GM10248 (cell line): Measurements from ENCODE around the gene TMEM198.

ENCODE experiments used
- CTCF ChIA-PET: fragments of 300-600 bp; sonication (Branson Sonifier 250); formaldehyde crosslinking; extraction: SDS; loops from one replicate; lab custom pipeline; 2021; ENCODE audit warnings: antibody characterized with exemption; lab: Yijun Ruan, JAX
- POLR2A ChIA-PET: fragments of 350-650 bp; sonication (Branson Sonifier 250); formaldehyde crosslinking; extraction: SDS; loops from one replicate; lab custom pipeline; 2020; ENCODE audit warnings: antibody characterized with exemption; lab: Yijun Ruan, JAX
- DNase-seq: peaks from one replicate; pipeline ENCODE4 v3.0.0; 2012; ENCODE audit errors: extremely low spot score
- TF ChIP-seq, protein P1 (sequence below): IDR thresholded peaks from 2 replicates; pipeline ENCODE4 v1.5.1; 2012; ENCODE audit warnings: mild to moderate bottlenecking, low read depth; ENCODE audit errors: extremely low read depth, missing control alignments, control extremely low read depth

The TMEM198 gene

GRCh38 chr2:219556413-219556812, 12.6 kb downstream of the TMEM198 start:
- ChIA-PET CTCF (interaction anchor here (2.1 to 7.9 kb wide), 2 partner anchors 14 to 28 kb away, joined by 4 to 63 read pairs; partner anchors contain the start of genes CHPF and TMEM198), POLR2A (no interaction called here)
- DNase-seq = no peak
- TF ChIP-seq, protein P1, sequence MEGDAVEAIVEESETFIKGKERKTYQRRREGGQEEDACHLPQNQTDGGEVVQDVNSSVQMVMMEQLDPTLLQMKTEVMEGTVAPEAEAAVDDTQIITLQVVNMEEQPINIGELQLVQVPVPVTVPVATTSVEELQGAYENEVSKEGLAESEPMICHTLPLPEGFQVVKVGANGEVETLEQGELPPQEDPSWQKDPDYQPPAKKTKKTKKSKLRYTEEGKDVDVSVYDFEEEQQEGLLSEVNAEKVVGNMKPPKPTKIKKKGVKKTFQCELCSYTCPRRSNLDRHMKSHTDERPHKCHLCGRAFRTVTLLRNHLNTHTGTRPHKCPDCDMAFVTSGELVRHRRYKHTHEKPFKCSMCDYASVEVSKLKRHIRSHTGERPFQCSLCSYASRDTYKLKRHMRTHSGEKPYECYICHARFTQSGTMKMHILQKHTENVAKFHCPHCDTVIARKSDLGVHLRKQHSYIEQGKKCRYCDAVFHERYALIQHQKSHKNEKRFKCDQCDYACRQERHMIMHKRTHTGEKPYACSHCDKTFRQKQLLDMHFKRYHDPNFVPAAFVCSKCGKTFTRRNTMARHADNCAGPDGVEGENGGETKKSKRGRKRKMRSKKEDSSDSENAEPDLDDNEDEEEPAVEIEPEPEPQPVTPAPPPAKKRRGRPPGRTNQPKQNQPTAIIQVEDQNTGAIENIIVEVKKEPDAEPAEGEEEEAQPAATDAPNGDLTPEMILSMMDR = no peak

GRCh38 chr2:219557320-219557719, 13.5 kb downstream of the TMEM198 start:
- ChIA-PET POLR2A (interaction anchor here (0.5 kb wide), 1 partner anchor 168 kb away, joined by 7 read pairs; no protein-coding TSS in a partner anchor), CTCF (interaction anchor here (1.2 to 7.9 kb wide), 5 partner anchors 9 to 96 kb away, joined by 3 to 63 read pairs (median 3); partner anchors contain the start of genes CHPF and TMEM198)

GRCh38 chr2:219557791-219558785, 14.3 kb downstream of the TMEM198 start:
- no peak for DNase-seq
- TF ChIP-seq, protein P1 = no peak
- ChIA-PET CTCF (interaction anchor here (1.2 to 7.9 kb wide), 6 partner anchors 10 to 101 kb away, joined by 3 to 63 read pairs (median 4); partner anchors contain the start of genes CHPF and TMEM198), POLR2A (interaction anchor here (0.5 kb wide), 1 partner anchor 169 kb away, joined by 7 read pairs; no protein-coding TSS in a partner anchor)

More at GRCh38 chr2:219557320-219557719, 13.5 kb downstream of the TMEM198 start:
- TF ChIP-seq, protein P1 = no peak
- DNase-seq = no peak

DNA sequence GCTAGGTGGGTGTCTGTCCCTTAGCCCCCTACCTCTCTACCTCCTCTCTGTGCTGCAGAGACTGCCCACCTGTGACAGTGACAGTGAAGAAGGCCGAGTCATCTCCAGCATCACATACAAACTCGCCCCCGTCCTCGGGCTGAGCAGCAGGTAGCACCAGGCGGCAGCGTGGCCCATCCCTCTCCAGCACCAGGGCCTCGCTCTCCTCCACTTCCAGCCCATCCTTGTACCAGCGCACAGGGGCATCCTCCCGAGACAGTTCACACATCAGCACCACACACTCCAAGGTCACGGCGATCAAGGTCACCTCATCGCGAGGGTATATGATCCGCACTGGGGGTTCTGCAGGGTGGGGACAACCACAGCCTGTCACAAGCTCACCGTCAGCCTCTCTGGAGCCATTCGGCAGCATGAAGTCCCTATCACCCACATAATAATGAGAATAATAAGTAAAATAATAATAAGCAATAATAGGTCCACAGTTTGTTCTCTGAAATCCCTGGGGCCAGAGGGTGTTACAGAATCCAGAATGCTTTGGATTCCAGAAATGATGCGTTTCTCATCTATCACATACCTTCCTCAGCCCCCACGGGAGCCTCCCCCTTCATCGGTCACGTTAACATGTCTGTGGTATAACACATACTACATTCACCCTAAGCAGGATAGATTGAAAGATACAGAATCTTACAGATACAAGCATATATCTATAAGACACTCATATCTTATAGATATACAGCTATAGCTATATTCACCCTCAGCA, 15.5 kb downstream of the TMEM198 start:
- no peak for DNase-seq
- CTCF ChIA-PET = interaction anchor here (0.6 to 5.3 kb wide), 29 partner anchors 8 to 356 kb away, joined by 3 to 66 read pairs (median 6); partner anchors contain the start of genes CHPF, DNPEP, INHA and OBSL1
- POLR2A ChIA-PET = no interaction called here
- TF ChIP-seq, protein P1 = no peak

GRCh38 chr2:219560037-219560892, 16.4 kb downstream of the TMEM198 start:
- ChIA-PET CTCF (interaction anchor here (0.6 to 5.3 kb wide), 41 partner anchors 9 to 357 kb away, joined by 3 to 66 read pairs (median 5); partner anchors contain the start of genes CHPF, DNPEP, INHA and OBSL1), POLR2A (no interaction called here)
- TF ChIP-seq, protein P1 = peak; percentile 61
- peak; percentile 74 for DNase-seq
